ENCODE measurements around the gene BCL7C. TPM values are rescaled to one million over a fixed set of nuclear protein-coding genes. Genes with fewer than 3 reads are reported as not detected.
"Not testable (repeated sequence)": the region's sequence is repeated elsewhere in the genome, so short reads cannot be mapped to it uniquely, and the experiment has no call there.

Gene BCL7C
- total RNA-seq, 1 donor from 2014 or later: 41.6 TPM

- peak; percentile 84 to 86 for DNase-seq (ENCODE audit: low spot score in 2 of 2)
- FAIRE-seq: no peak
Observed at GRCh38 chr16:30896889-30897733, 3.2 kb upstream of the BCL7C start.

- no peak for FAIRE-seq
Observed at GRCh38 chr16:30896261-30896888, 2.5 kb upstream of the BCL7C start, which contains the start of gene CTF1. TSS of gene CTF1 (plus strand) at chr16:30896614. CDS start at chr16:30896644, 30 bp downstream.

GRCh38 chr16:30895627-30896260, 1.9 kb upstream of the BCL7C start:
- DNase-seq (ENCODE audit: low spot score in 2 of 2) (no peak), FAIRE-seq (no peak)

More at GRCh38 chr16:30896261-30896888, 2.5 kb upstream of the BCL7C start, which contains the start of gene CTF1:
- DNase-seq (ENCODE audit: low spot score in 2 of 2): peak in 1 of 2 donors; percentile 57

GRCh38 chr16:30894540-30895368, 877 bp upstream of the BCL7C start:
- FAIRE-seq (no peak), DNase-seq (ENCODE audit: low spot score in 2 of 2) (no peak)

GRCh38 chr16:30893417-30893743, 497 bp downstream of the BCL7C start:
- no peak for DNase-seq (ENCODE audit: low spot score in 2 of 2)

GRCh38 chr16:30892670-30893416, 1.0 kb downstream of the BCL7C start:
- FAIRE-seq: no peak
- DNase-seq (ENCODE audit: low spot score in 2 of 2): no peak

More at GRCh38 chr16:30893417-30893743, 497 bp downstream of the BCL7C start:
- no peak for FAIRE-seq

- DNase-seq (ENCODE audit: low spot score in 2 of 2); FAIRE-seq: not testable (repeated sequence)
Observed at GRCh38 chr16:30891043-30891823, 2.6 kb downstream of the BCL7C start.

- DNase-seq (ENCODE audit: low spot score in 2 of 2): no peak
- FAIRE-seq: no peak
Observed at GRCh38 chr16:30889721-30890120, 4.2 kb downstream of the BCL7C start.

GRCh38 chr16:30888856-30889499, 4.9 kb downstream of the BCL7C start:
- FAIRE-seq (no peak), DNase-seq (ENCODE audit: low spot score in 2 of 2) (no peak)

- FAIRE-seq (no peak), DNase-seq (ENCODE audit: low spot score in 2 of 2) (no peak)
Observed at GRCh38 chr16:30887927-30888326, 6.0 kb downstream of the BCL7C start.

GRCh38 chr16:30886145-30886544, 7.7 kb downstream of the BCL7C start:
- DNase-seq (ENCODE audit: low spot score in 2 of 2): no peak
- no peak for FAIRE-seq

- DNase-seq (ENCODE audit: low spot score in 2 of 2): no peak
- FAIRE-seq: no peak
Observed at GRCh38 chr16:30885196-30885595, 8.7 kb downstream of the BCL7C start.

GRCh38 chr16:30884760-30885159, 9.1 kb downstream of the BCL7C start:
- FAIRE-seq (no peak), DNase-seq (ENCODE audit: low spot score in 2 of 2) (no peak)

- FAIRE-seq (no peak), DNase-seq (ENCODE audit: low spot score in 2 of 2) (no peak)
Observed at GRCh38 chr16:30882429-30883310, 11.2 kb downstream of the BCL7C start.

GRCh38 chr16:30876867-30877266, 17.0 kb downstream of the BCL7C start:
- DNase-seq (ENCODE audit: low spot score in 2 of 2) (no peak), FAIRE-seq (no peak)

- DNase-seq (ENCODE audit: low spot score in 2 of 2) (no peak), FAIRE-seq (no peak)
Observed at GRCh38 chr16:30875871-30876801, 17.7 kb downstream of the BCL7C start.
